ENCODE results near the gene FGA. TPM values are rescaled to one million over a fixed set of nuclear protein-coding genes. Genes with fewer than 3 reads are reported as not detected.

Gene FGA
- total and polyA plus RNA-seq, 10 of the 15 experiments (the other 5 are each of a cell fraction or from before 2014, with no cell fraction given), result 3.6 TPM; not detected in 9

DNA sequence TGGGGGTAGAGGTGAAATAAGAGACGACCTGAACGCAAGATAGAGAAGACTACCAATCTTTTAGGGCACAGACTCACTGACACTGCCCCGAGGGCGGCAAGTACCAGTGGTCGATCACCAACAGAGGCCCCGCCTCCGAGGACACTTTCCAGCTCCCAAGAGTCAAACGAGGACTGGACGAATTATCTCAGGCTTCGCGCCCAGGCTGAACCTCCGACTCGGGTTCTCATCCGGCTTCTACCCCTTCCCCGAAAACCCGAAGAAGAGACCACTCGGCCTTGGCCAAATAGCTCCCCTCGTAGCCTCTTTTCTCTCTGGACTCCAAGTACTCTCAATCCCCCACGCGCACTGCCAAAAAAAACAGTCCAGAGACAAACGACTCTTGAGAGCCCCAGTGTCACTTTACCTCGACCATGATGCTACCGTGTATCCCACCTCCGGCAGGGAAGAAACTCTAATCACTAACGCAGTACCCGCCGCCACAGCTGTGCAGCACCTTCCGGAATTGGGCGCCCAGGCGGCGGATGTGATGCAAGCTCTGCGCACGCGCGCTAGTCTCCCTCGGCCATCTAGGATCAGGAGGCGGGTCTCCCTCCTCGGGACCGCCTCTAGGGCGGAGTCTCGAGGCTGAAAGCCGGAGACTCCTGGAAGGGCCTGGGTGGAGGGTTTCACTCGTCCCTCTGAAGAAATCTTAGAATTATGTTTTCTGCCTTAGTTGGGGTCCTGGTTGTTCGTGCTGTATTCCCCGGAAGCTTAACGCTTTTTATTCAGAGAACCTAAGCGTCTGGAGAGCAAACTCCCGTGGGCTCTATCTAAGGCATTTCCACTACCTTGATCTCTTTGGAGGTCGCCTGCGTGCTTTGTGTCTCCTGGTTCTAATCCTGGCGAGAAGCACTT is 40.4 kb downstream of the FGA start, which contains the start of gene PLRG1 (continued):
- TF ChIP-seq RUNX3 (IDR thresholded peaks at IDR 0.05; ENCODE audit: low read length) (peak; percentile 38; the same call in 1 of the 2 replicates), NR2F1 (conservative IDR thresholded peaks at IDR 0.05) (no peak), CHD4 (IDR thresholded peaks at IDR 0.05) (no peak), JUNB (IDR thresholded peaks at IDR 0.05) (no peak), ZNF207 (IDR thresholded peaks at IDR 0.05; ENCODE audit: borderline replicate concordance) (no peak), DPF2 (IDR thresholded peaks at IDR 0.05) (no peak), RAD51 (IDR thresholded peaks at IDR 0.05) (peak; percentile 52; the same call in 1 of the 2 replicates), ASH2L (IDR thresholded peaks at IDR 0.05; ENCODE audit: borderline replicate concordance, low read depth) (no peak), TCF12 (IDR thresholded peaks at IDR 0.05; ENCODE audit: low read depth, low read length) (peak; percentile 50; the same call in 1 of the 2 replicates), NFYA (IDR thresholded peaks at IDR 0.05; ENCODE audit: borderline replicate concordance, low read depth, low read length) (no peak), TCF7 (IDR thresholded peaks at IDR 0.05; ENCODE audit: borderline replicate concordance) (no peak), RCOR1 (conservative IDR thresholded peaks at IDR 0.05; ENCODE audit: low read depth, low read length) (no peak), YY1 (IDR thresholded peaks at IDR 0.05; ENCODE audit: low read depth, low read length) (peak; percentile 59), BCL11A (IDR thresholded peaks at IDR 0.05; ENCODE audit: low read depth, low read length) (no peak), NRF1 (conservative IDR thresholded peaks at IDR 0.05; ENCODE audit: low read depth, low read length) (peak; percentile 71), NR2C2 (IDR thresholded peaks at IDR 0.05; ENCODE audit: borderline replicate concordance, control insufficient read depth, insufficient read length, low read depth) (no peak)
- TF ChIP-seq, protein P1, sequence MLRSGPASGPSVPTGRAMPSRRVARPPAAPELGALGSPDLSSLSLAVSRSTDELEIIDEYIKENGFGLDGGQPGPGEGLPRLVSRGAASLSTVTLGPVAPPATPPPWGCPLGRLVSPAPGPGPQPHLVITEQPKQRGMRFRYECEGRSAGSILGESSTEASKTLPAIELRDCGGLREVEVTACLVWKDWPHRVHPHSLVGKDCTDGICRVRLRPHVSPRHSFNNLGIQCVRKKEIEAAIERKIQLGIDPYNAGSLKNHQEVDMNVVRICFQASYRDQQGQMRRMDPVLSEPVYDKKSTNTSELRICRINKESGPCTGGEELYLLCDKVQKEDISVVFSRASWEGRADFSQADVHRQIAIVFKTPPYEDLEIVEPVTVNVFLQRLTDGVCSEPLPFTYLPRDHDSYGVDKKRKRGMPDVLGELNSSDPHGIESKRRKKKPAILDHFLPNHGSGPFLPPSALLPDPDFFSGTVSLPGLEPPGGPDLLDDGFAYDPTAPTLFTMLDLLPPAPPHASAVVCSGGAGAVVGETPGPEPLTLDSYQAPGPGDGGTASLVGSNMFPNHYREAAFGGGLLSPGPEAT (IDR thresholded peaks at IDR 0.05; ENCODE audit: low read depth), result peak; percentile 45; the same call in 1 of the 2 replicates
- TF ChIP-seq, protein P2, sequence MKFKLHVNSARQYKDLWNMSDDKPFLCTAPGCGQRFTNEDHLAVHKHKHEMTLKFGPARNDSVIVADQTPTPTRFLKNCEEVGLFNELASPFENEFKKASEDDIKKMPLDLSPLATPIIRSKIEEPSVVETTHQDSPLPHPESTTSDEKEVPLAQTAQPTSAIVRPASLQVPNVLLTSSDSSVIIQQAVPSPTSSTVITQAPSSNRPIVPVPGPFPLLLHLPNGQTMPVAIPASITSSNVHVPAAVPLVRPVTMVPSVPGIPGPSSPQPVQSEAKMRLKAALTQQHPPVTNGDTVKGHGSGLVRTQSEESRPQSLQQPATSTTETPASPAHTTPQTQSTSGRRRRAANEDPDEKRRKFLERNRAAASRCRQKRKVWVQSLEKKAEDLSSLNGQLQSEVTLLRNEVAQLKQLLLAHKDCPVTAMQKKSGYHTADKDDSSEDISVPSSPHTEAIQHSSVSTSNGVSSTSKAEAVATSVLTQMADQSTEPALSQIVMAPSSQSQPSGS (IDR thresholded peaks at IDR 0.05; ENCODE audit: low read length), result no peak
- TF ChIP-seq, protein P3, sequence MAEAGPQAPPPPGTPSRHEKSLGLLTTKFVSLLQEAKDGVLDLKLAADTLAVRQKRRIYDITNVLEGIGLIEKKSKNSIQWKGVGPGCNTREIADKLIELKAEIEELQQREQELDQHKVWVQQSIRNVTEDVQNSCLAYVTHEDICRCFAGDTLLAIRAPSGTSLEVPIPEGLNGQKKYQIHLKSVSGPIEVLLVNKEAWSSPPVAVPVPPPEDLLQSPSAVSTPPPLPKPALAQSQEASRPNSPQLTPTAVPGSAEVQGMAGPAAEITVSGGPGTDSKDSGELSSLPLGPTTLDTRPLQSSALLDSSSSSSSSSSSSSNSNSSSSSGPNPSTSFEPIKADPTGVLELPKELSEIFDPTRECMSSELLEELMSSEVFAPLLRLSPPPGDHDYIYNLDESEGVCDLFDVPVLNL (IDR thresholded peaks at IDR 0.05; ENCODE audit: low read depth, low read length), result no peak
- TF ChIP-seq, protein P4, sequence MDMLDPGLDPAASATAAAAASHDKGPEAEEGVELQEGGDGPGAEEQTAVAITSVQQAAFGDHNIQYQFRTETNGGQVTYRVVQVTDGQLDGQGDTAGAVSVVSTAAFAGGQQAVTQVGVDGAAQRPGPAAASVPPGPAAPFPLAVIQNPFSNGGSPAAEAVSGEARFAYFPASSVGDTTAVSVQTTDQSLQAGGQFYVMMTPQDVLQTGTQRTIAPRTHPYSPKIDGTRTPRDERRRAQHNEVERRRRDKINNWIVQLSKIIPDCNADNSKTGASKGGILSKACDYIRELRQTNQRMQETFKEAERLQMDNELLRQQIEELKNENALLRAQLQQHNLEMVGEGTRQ (IDR thresholded peaks at IDR 0.05; ENCODE audit: borderline replicate concordance, low read depth, low read length), result no peak

All from GM12878 (cell line).